Measurements from ENCODE around the gene FOXL1. TPM values are rescaled to one million over a fixed set of nuclear protein-coding genes. Genes with fewer than 3 reads are reported as not detected.

Gene FOXL1
- total and polyA plus RNA-seq, 9 of the 15 experiments (the other 6 are each of a cell fraction or from before 2014, with no cell fraction given), result not detected

DNA sequence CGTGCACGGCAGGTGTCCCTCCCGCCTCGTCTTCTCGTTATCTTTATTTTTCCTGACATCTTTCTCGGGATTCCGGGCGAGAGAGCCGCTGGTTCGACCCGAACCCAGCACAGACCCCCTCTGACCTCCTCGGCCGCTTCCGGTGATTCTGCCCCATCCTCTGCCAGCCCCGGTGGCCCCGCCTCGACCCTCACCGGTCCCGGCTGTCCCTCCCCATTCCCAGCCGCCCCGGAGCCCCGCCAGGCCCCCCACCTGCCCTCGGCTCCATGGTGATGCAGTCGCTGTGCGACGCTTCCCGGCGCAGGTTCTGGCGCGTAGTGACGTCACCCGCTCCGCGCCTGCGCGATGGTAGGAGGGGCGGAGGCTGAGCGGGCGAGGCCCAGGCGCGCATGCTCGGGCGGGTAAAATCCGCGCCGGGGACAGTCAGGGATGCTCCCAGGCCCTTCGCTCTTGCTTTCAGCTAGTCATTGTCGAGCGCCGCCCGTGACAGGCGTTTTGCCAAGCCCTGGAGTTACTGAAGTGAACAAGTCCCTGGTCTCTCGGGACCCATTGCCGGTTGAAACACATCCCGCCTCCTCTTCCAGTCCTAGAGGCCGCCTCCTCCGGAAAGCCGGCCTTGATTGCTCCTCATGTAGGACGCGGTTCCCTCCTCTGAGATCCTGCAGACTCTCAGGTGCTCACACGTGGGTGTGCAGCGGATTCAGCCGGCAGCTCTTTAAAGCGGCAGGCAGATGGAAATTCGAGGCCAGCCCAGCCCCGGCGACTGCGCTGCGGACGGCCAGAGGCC lies 23.2 kb upstream of the FOXL1 start, which contains the start of gene MTHFSD (continued):
- TF ChIP-seq SREBF1 (IDR thresholded peaks at IDR 0.05; ENCODE audit: borderline replicate concordance, low read depth, low read length) (no peak), NFRKB (IDR thresholded peaks at IDR 0.05; ENCODE audit: low read depth) (no peak), ZNF583 (CRISPR knock-in tag; IDR thresholded peaks at IDR 0.05) (no peak), ZNF445 (CRISPR knock-in tag; IDR thresholded peaks at IDR 0.05; ENCODE audit: low read depth) (no peak), ZNF12 (CRISPR knock-in tag; IDR thresholded peaks at IDR 0.05) (0 out of 2 replicates have a peak, but pooled peaks have one; percentile 59), ZNF384 (IDR thresholded peaks at IDR 0.05; ENCODE audit: low read depth, low read length) (no peak), DMBX1 (CRISPR knock-in tag; IDR thresholded peaks at IDR 0.05; ENCODE audit: borderline replicate concordance) (peak; percentile 31; the same call in 1 of the 2 replicates), NCOA1 (IDR thresholded peaks at IDR 0.05; ENCODE audit: low read depth) (no peak), ARNT (IDR thresholded peaks at IDR 0.05) (no peak), HCFC1 (IDR thresholded peaks at IDR 0.05; ENCODE audit: low read depth, low read length) (peak; percentile 85), ZNF551 (CRISPR knock-in tag; IDR thresholded peaks at IDR 0.05) (no peak), JUND (IDR thresholded peaks at IDR 0.05; ENCODE audit: borderline replicate concordance, low read depth, low read length) (peak; percentile 88), JUND (tag; IDR thresholded peaks at IDR 0.05; ENCODE audit: borderline replicate concordance, low read depth, low read length) (peak; percentile 55; the same call in 1 of the 3 replicates), RBM17 (IDR thresholded peaks at IDR 0.05; ENCODE audit: borderline replicate concordance, low read depth, low read length) (no peak), RAD51 (IDR thresholded peaks at IDR 0.05; ENCODE audit: borderline replicate concordance, low read depth) (no peak), DDX20 (tag; IDR thresholded peaks at IDR 0.05; ENCODE audit: low read depth) (no peak), CHD4 (IDR thresholded peaks at IDR 0.05; ENCODE audit: insufficient read depth, insufficient replicate concordance, low read depth, low read length, poor library complexity, severe bottlenecking) (no peak), MAZ (CRISPR knock-in tag; conservative IDR thresholded peaks at IDR 0.05 in 1 of 2, IDR thresholded peaks at IDR 0.05 in 1 of 2) (peak; percentile 76 to 88), HSF4 (CRISPR knock-in tag; IDR thresholded peaks at IDR 0.05; ENCODE audit: borderline replicate concordance) (no peak)
- TF ChIP-seq, protein P1, sequence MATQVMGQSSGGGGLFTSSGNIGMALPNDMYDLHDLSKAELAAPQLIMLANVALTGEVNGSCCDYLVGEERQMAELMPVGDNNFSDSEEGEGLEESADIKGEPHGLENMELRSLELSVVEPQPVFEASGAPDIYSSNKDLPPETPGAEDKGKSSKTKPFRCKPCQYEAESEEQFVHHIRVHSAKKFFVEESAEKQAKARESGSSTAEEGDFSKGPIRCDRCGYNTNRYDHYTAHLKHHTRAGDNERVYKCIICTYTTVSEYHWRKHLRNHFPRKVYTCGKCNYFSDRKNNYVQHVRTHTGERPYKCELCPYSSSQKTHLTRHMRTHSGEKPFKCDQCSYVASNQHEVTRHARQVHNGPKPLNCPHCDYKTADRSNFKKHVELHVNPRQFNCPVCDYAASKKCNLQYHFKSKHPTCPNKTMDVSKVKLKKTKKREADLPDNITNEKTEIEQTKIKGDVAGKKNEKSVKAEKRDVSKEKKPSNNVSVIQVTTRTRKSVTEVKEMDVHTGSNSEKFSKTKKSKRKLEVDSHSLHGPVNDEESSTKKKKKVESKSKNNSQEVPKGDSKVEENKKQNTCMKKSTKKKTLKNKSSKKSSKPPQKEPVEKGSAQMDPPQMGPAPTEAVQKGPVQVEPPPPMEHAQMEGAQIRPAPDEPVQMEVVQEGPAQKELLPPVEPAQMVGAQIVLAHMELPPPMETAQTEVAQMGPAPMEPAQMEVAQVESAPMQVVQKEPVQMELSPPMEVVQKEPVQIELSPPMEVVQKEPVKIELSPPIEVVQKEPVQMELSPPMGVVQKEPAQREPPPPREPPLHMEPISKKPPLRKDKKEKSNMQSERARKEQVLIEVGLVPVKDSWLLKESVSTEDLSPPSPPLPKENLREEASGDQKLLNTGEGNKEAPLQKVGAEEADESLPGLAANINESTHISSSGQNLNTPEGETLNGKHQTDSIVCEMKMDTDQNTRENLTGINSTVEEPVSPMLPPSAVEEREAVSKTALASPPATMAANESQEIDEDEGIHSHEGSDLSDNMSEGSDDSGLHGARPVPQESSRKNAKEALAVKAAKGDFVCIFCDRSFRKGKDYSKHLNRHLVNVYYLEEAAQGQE (IDR thresholded peaks at IDR 0.05; ENCODE audit: borderline replicate concordance), result no peak
- TF ChIP-seq, protein P1 (CRISPR knock-in tag; IDR thresholded peaks at IDR 0.05; ENCODE audit: low read depth), result 0 out of 2 replicates have a peak, but pooled peaks have one; percentile 21

All from K562 (cell line).